Stomach (tissue), 9 donors: Measurements from ENCODE around the gene HAAO. TPM values are rescaled to one million over a fixed set of nuclear protein-coding genes. Genes with fewer than 3 reads are reported as not detected.
A peak's percentile ranks its signal among the peaks of the same experiment; 100 is the strongest.

Experiments
- DNase-seq, 2 donors: peaks; one replicate each; pipeline versions ENCODE4 v3.0.0 to v3.0.0-alpha.2; 2013 to 2019
- H3K27ac ChIP-seq, 5 donors: fragments of 200-600 bp in 4 of 5; sonication (generic) in 4 of 5; one replicate each; pipeline ENCODE4 v1.5.1; 2013 to 2019; ENCODE audit warnings: mild to moderate bottlenecking in 1 of 5, moderate library complexity in 1 of 5
- H3K27me3 ChIP-seq, 3 donors: fragments of 200-600 bp; sonication (generic); one replicate each; pipeline ENCODE4 v1.5.1; 2017 to 2019; ENCODE audit warnings: mixed run types in 1 of 3
- H3K36me3 ChIP-seq, 4 donors: fragments of 200-600 bp; sonication (generic); 1 replicate in 3 of 4; 2 replicates in 1 of 4; pipeline ENCODE4 v1.5.1; 2016 to 2019
- H3K4me1 ChIP-seq, 4 donors: fragments of 200-600 bp; sonication (generic); one replicate each; pipeline ENCODE4 v1.5.1; 2016 to 2019
- H3K4me3 ChIP-seq, 4 donors: fragments of 200-600 bp; sonication (generic) in 3 of 4; one replicate each; pipeline ENCODE4 v1.5.1; 2016 to 2019; ENCODE audit warnings: mild to moderate bottlenecking in 1 of 4
- H3K9me3 ChIP-seq, 4 donors: fragments of 200-600 bp; sonication (generic); one replicate each; pipeline ENCODE4 v1.5.1; 2016 to 2019
- CTCF ChIP-seq, 7 experiments: fragments of 450-650 bp in 4 of 7; fragments of 200-600 bp in 3 of 7; sonication (generic) in 3 of 7; IDR thresholded peaks; one replicate each; pipeline ENCODE4 v1.5.1; 2016 to 2019; ENCODE audit warnings: antibody characterized with exemption in 7 of 7, control low read depth in 2 of 7, mild to moderate bottlenecking in 1 of 7
- EP300 ChIP-seq: sonication (generic); formaldehyde crosslinking; IDR thresholded peaks from one replicate; pipeline ENCODE4 v1.6.1; 2017; ENCODE audit warnings: antibody characterized with exemption
- POLR2A ChIP-seq, 4 donors: fragments of 450-650 bp; IDR thresholded peaks; one replicate each; pipeline ENCODE4 v1.6.1; 2016; ENCODE audit warnings: antibody characterized with exemption in 4 of 4, control low read depth in 2 of 4, mild to moderate bottlenecking in 1 of 4, moderate library complexity in 1 of 4
- POLR2AphosphoS5 ChIP-seq, 3 donors: sonication (generic); formaldehyde crosslinking; IDR thresholded peaks; one replicate each; pipeline ENCODE4 v1.6.1; 2016; ENCODE audit warnings: antibody characterized with exemption in 3 of 3
- WGBS, 5 donors: extraction: QIAGEN DNeasy Blood & Tissue Kit in 3 of 5; methylation state at CpG; one replicate each; pipeline versions ENCODE4 v1.1.5 to v1.1.7; 2013 to 2018; 5-methylcytosine and 5-hydroxymethylcytosine counted together
- intact Hi-C: fragments of 100-400 bp; cut with DNase I; formaldehyde crosslinking; loops from one replicate; pipeline ENCODE4 v1.15.1; 2023; ENCODE audit warnings: low total_unique reads
- polyA plus RNA-seq, 3 donors: library from polyadenylated mRNA; stranded (reverse); fragments of 200-250 nt; gene quantifications; one replicate each; pipeline ENCODE4 v1.2.3, GENCODE V29; 2013
- total RNA-seq, 5 donors: library from RNA; depleted of rRNA; stranded (reverse); fragments of >200 nt; gene quantifications; one replicate each; pipeline versions ENCODE4 v1.1.0 to v1.2.3, GENCODE V29; 2014 to 2016
- donor health status: healthy with polysubstance abuse.
- donor health status: Bipolar disorder and iron deficiency.
- donor health status: healthy.

The HAAO gene
- total and polyA plus RNA-seq, 8 donors: 0.89 to 23.5 (median 12.7) TPM; not detected in 2

DNA sequence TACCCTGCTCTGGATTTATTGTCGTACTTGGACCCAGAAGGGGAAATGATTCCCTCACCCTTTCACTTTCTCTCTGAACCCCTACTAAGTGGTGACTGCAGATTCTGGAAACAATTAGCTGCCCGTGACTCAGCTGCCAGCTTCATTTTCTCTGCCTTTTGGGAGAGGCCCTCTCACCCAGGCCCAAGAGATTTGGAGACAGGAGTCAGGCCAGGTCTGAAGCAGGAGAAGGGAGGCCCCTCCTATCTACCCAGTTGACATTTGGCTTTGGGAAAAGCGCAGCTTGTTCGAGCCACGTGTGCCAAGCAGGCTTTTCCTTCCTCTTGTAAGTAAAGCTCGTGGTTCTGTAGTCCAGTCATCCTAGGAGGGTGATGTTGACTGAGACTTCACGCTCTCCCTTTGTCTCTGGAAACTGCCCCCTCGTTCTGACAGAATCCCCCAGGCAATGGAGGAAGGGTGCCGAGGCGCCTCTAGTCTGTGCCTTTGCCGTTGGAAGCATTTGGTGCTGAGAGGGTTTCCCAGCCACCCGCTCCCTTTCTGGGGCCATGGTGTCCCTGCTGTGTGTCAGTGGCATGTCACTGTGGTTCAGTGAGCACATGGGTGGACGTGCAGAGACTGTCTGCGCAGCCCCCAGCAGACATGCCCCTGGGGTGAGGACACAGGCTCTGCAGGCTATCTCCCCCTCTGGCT, 37.0 kb downstream of the HAAO start:
- TF ChIP-seq POLR2A (IDR thresholded peaks at IDR 0.05): no peak
- TF ChIP-seq EP300: no peak
- no peak for TF ChIP-seq CTCF (IDR thresholded peaks at IDR 0.05)
- TF ChIP-seq POLR2AphosphoS5 (IDR thresholded peaks at IDR 0.05): no peak
- 75 to 89% (median 76%) methylated on average over 10 to 14 of the region's 14 CpGs for WGBS, 5 donors
- DNase-seq: no peak
- intact Hi-C loops: no loop called here
- no peak overlapping the region for H3K27ac ChIP-seq
- H3K36me3 ChIP-seq: peaks cover 0 to 46% (median 22%) of the 10 kb centered on the region in 4 donors
- peaks cover 0 to 14% (median 2%) of the 10 kb centered on the region in 4 donors for H3K4me1 ChIP-seq
- H3K9me3 ChIP-seq: no peaks in the 10 kb centered on the region
- no peak overlapping the region for H3K4me3 ChIP-seq
- no peaks in the 10 kb centered on the region for H3K27me3 ChIP-seq

- Histone ChIP-seq H3K36me3 (peaks cover 0 to 46% (median 22%) of the 10 kb centered on the region in 4 donors), H3K4me1 (peaks cover 0 to 14% (median 2%) of the 10 kb centered on the region in 4 donors), H3K27ac (no peak overlapping the region), H3K4me3 (no peak overlapping the region), H3K9me3 (no peaks in the 10 kb centered on the region), H3K27me3 (no peaks in the 10 kb centered on the region)
- intact Hi-C loops: no loop called here
- no peak for DNase-seq
- TF ChIP-seq EP300 (no peak), POLR2A (IDR thresholded peaks at IDR 0.05) (no peak), CTCF (IDR thresholded peaks at IDR 0.05) (no peak), POLR2AphosphoS5 (IDR thresholded peaks at IDR 0.05) (no peak)
- 81 to 91% (median 88%) methylated on average over 8 of the region's 8 CpGs for WGBS, 5 donors
These were observed 37.6 kb downstream of the HAAO start for GRCh38 chr2:42754776-42755140.

- TF ChIP-seq POLR2A (IDR thresholded peaks at IDR 0.05): no peak
- no peak for TF ChIP-seq EP300
- TF ChIP-seq CTCF (IDR thresholded peaks at IDR 0.05): no peak
- no peak for TF ChIP-seq POLR2AphosphoS5 (IDR thresholded peaks at IDR 0.05)
- intact Hi-C loops: no loop called here
These were observed 38.2 kb downstream of the HAAO start for GRCh38 chr2:42754021-42754775.

DNA sequence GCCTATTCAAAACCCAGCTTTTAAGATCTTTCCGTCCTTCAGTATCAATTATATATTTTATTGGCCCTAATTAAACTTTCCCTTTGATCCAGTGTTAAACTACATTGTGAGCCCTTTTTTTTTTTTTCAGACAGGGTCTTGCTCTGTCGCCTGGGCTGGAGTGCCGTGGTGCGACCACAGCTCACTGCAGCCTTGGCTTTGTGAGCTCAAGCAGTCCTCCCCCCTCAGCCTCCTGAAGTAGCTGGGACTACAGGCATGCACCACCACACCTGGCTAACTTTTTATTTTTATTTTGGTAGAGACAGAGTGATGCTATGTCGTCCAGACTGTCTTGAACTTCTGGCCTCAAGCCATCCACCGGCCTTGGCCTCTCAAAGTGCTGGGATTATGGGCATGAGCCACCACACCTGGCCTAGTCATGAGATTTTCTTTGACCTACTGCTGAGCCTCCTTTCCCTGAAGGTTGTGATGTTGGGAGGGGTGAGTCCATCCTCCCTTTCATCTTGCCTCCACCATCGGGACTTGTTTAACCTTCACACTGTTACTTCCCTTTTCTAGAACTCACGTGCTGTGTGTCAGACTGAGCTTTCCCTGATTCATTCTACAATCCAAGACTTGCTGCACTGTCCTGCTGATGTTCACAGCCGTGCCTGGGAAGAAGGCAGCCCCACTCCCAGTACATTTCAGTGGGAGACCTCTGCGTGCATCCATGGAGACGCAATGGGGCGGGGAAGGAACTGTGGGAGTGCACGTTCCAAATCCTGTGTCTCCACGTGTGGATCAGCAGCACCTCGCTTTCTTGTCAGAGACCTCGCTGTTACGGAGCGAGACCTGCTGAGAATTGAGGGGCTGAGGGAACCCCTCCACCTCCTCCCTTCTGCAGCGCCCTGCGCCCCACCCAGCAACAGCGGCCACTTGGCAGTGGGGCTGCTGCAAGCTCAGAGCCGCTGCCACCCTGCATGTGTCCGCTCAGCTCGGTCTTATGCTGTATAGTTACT, 39.3 kb downstream of the HAAO start:
- no peaks in the 10 kb centered on the region for H3K27me3 ChIP-seq
- WGBS, 5 donors: 83 to 91% (median 88%) methylated on average over 24 of the region's 24 CpGs
- no peak for DNase-seq
- intact Hi-C loops: no loop called here
- H3K36me3 ChIP-seq: peaks cover 0 to 59% (median 32%) of the 10 kb centered on the region in 4 donors
- TF ChIP-seq CTCF (IDR thresholded peaks at IDR 0.05): no peak
- no peak overlapping the region for H3K4me3 ChIP-seq
- peaks cover 0 to 14% (median 2%) of the 10 kb centered on the region in 4 donors for H3K4me1 ChIP-seq
- no peaks in the 10 kb centered on the region for H3K9me3 ChIP-seq
- H3K27ac ChIP-seq: no peak overlapping the region

More at GRCh38 chr2:42754021-42754775, 38.2 kb downstream of the HAAO start:
- peaks cover 0 to 14% (median 2%) of the 10 kb centered on the region in 4 donors for H3K4me1 ChIP-seq
- WGBS, 5 donors: 64 to 75% (median 66%) methylated on average over 9 to 11 of the region's 11 CpGs
- no peaks in the 10 kb centered on the region for H3K27me3 ChIP-seq
- H3K36me3 ChIP-seq: peaks cover 0 to 51% (median 24%) of the 10 kb centered on the region in 4 donors
- no peak overlapping the region for H3K4me3 ChIP-seq
- H3K27ac ChIP-seq: no peak overlapping the region
- no peaks in the 10 kb centered on the region for H3K9me3 ChIP-seq
- DNase-seq: peak in 1 of 2 donors; percentile 41
